Sigmoid colon (tissue), 7 donors: Measurements from ENCODE around the gene CTXND2. TPM values are rescaled to one million over a fixed set of nuclear protein-coding genes. Genes with fewer than 3 reads are reported as not detected.
"Not testable (repeated sequence)": the region's sequence is repeated elsewhere in the genome, so short reads cannot be mapped to it uniquely, and the experiment has no call there.

Source experiments
- DNase-seq: peaks from one replicate; pipeline ENCODE4 v3.0.0-alpha.2; 2019
- H3K27ac ChIP-seq, 4 donors: fragments of 200-600 bp; sonication (generic); one replicate each; pipeline ENCODE4 v1.5.1; 2016 to 2019; ENCODE audit warnings: mild to moderate bottlenecking in 1 of 4
- H3K27me3 ChIP-seq, 3 donors: fragments of 200-600 bp; sonication (generic); one replicate each; pipeline ENCODE4 v1.5.1; 2019; ENCODE audit warnings: mild to moderate bottlenecking in 1 of 3
- H3K36me3 ChIP-seq, 4 donors: fragments of 200-600 bp; sonication (generic); one replicate each; pipeline ENCODE4 v1.5.1; 2016 to 2019
- H3K4me1 ChIP-seq, 4 donors: fragments of 200-600 bp; sonication (generic); one replicate each; pipeline ENCODE4 v1.5.1; 2017 to 2019
- H3K4me3 ChIP-seq, 4 donors: fragments of 200-600 bp; sonication (generic); one replicate each; pipeline ENCODE4 v1.5.1; 2017 to 2019; ENCODE audit warnings: mild to moderate bottlenecking in 2 of 4, moderate library complexity in 1 of 4
- H3K9me3 ChIP-seq, 4 donors: fragments of 200-600 bp in 3 of 4; sonication (generic) in 3 of 4; one replicate each; pipeline versions ENCODE4 v1.5.1 to v1.6.1; 2013 to 2019
- CTCF ChIP-seq, 4 experiments: fragments of 450-650 bp in 3 of 4; fragments of 200-600 bp in 1 of 4; IDR thresholded peaks; one replicate each; pipeline ENCODE4 v1.5.1; 2016 to 2019; ENCODE audit warnings: antibody characterized with exemption in 4 of 4, mild to moderate bottlenecking in 3 of 4, moderate library complexity in 2 of 4
- EP300 ChIP-seq, 4 donors: sonication (generic); formaldehyde crosslinking; IDR thresholded peaks; one replicate each; pipeline ENCODE4 v1.6.1; 2017; ENCODE audit warnings: antibody characterized with exemption in 4 of 4
- POLR2A ChIP-seq, 2 donors: fragments of 450-650 bp; IDR thresholded peaks; one replicate each; pipeline ENCODE4 v1.6.1; 2016; ENCODE audit warnings: antibody characterized with exemption in 2 of 2, mild to moderate bottlenecking in 2 of 2, moderate library complexity in 2 of 2
- POLR2AphosphoS5 ChIP-seq, 4 donors: sonication (generic); formaldehyde crosslinking; IDR thresholded peaks; one replicate each; pipeline ENCODE4 v1.6.1; 2017; ENCODE audit warnings: antibody characterized with exemption in 4 of 4
- WGBS, 2 donors: extraction: QIAGEN DNeasy Blood & Tissue Kit; methylation state at CpG; one replicate each; pipeline ENCODE4 v1.1.7; 2013; 5-methylcytosine and 5-hydroxymethylcytosine counted together
- intact Hi-C: fragments of 100-400 bp; cut with DNase I; formaldehyde crosslinking; loops from one replicate; pipeline ENCODE4 v1.15.1; 2023
- polyA plus RNA-seq, 3 donors: library from polyadenylated mRNA; stranded (reverse); fragments of 200-250 nt; gene quantifications; one replicate each; pipeline ENCODE4 v1.2.3, GENCODE V29; 2013
- total RNA-seq, 4 donors: library from RNA; depleted of rRNA; stranded (reverse); fragments of >200 nt; gene quantifications; one replicate each; pipeline ENCODE4 v1.1.0, GENCODE V29; 2016
- donor health status: healthy with polysubstance abuse.
- donor health status: Bipolar disorder and iron deficiency.
- donor health status: healthy.

Gene CTXND2
- total and polyA plus RNA-seq, 7 donors: not detected

- peaks cover 0 to 15% (median 13%) of the 10 kb centered on the region in 4 donors for H3K4me1 ChIP-seq
- peak within 1 kb of the TSS; percentile 80 to 94 (median 88) for H3K27ac ChIP-seq
- no peaks in the 10 kb centered on the region for H3K9me3 ChIP-seq
- no peaks in the 10 kb centered on the region for H3K27me3 ChIP-seq
- intact Hi-C loops: loop anchor here (1.0 to 10.0 kb wide), 4 partner anchors 46 to 361 kb away; partner anchors contain the start of genes CERS2 and GOLPH3L
- peak within 1 kb of the TSS; percentile 77 to 90 (median 86) for H3K4me3 ChIP-seq
- DNase-seq: peak; percentile 98
- TF ChIP-seq EP300 (IDR thresholded peaks at IDR 0.05) (peak in 1 of 4 donors; percentile 74), POLR2AphosphoS5 (IDR thresholded peaks at IDR 0.05) (peak; percentile 61 to 86 (median 75)), CTCF (IDR thresholded peaks at IDR 0.05) (no peak)
- 0 to 1% methylated on average over 39 of the region's 39 CpGs for WGBS, 2 donors
- H3K36me3 ChIP-seq: peaks cover 18 to 39% (median 32%) of the 10 kb centered on the region in 4 donors
Observed at GRCh38 chr1:150926097-150926741, 39.3 kb downstream of the CTXND2 start, which contains the start of gene SETDB1. SETDB1 (plus strand) TSS chr1:150926363; CDS start chr1:150927715, 1,352 bp downstream.

- H3K9me3 ChIP-seq: peaks cover 0 to 6% (median 0%) of the 10 kb centered on the region in 4 donors
- TF ChIP-seq POLR2AphosphoS5 (IDR thresholded peaks at IDR 0.05) (no peak), EP300 (IDR thresholded peaks at IDR 0.05) (no peak), CTCF (IDR thresholded peaks at IDR 0.05) (no peak), POLR2A (IDR thresholded peaks at IDR 0.05) (no peak)
- peaks cover 18 to 53% (median 39%) of the 10 kb centered on the region in 4 donors for H3K36me3 ChIP-seq
- no peak overlapping the region for H3K4me3 ChIP-seq
- DNase-seq: no peak
- intact Hi-C loops: loop anchor here (5.0 to 10.0 kb wide), 3 partner anchors 45 to 363 kb away; partner anchors contain the start of genes CERS2 and GOLPH3L
- WGBS, 2 donors: 91 to 95% methylated on average over 4 of the region's 4 CpGs
- peaks cover 0 to 15% (median 13%) of the 10 kb centered on the region in 4 donors for H3K4me1 ChIP-seq
- no peaks in the 10 kb centered on the region for H3K27me3 ChIP-seq
- H3K27ac ChIP-seq: no peak overlapping the region
Observed at GRCh38 chr1:150927624-150928023, 40.7 kb downstream of the CTXND2 start.

DNA sequence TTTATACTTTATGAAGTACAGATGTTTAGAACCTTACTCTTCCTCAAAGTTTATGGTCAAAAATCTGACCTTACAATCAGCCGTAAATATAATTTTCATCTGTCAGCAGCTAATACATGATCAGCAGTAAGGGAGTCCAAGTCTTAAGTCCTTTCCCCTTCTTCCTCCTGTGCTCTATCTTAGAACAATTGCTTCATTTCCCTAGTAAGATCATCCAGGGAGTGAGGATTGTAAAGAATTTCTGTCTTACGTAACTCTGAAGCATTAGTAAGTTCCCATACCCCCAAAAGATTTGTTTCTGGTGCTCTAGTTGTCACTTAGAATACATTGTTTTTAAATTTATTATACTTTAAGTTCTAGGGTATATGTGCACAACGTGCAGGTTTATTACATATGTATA, 41.4 kb downstream of the CTXND2 start:
- no peak overlapping the region for H3K27ac ChIP-seq
- H3K27me3 ChIP-seq: no peaks in the 10 kb centered on the region
- intact Hi-C loops: loop anchor here (5.0 to 10.0 kb wide), 3 partner anchors 44 to 363 kb away; partner anchors contain the start of genes CERS2 and GOLPH3L
- TF ChIP-seq POLR2A (IDR thresholded peaks at IDR 0.05) (no peak), CTCF (IDR thresholded peaks at IDR 0.05) (no peak), EP300 (IDR thresholded peaks at IDR 0.05) (no peak), POLR2AphosphoS5 (IDR thresholded peaks at IDR 0.05) (no peak)
- no peak overlapping the region for H3K4me3 ChIP-seq
- H3K9me3 ChIP-seq: peaks cover 0 to 6% (median 0%) of the 10 kb centered on the region in 4 donors
- peaks cover 0 to 15% (median 13%) of the 10 kb centered on the region in 4 donors for H3K4me1 ChIP-seq
- no peak for DNase-seq
- 97 to 99% methylated on average over 3 of the region's 3 CpGs for WGBS, 2 donors
- peaks cover 18 to 60% (median 41%) of the 10 kb centered on the region in 4 donors for H3K36me3 ChIP-seq

- not testable (repeated sequence) for H3K27ac ChIP-seq, H3K9me3 ChIP-seq, DNase-seq, H3K4me3 ChIP-seq, H3K27me3 ChIP-seq
- 92 to 96% methylated on average over 6 of the region's 6 CpGs for WGBS, 2 donors
- Histone ChIP-seq H3K4me1 (peaks cover 0 to 15% (median 13%) of the 10 kb centered on the region in 4 donors), H3K36me3 (peaks cover 18 to 62% (median 41%) of the 10 kb centered on the region in 4 donors)
- intact Hi-C loops: loop anchor here (5.0 to 10.0 kb wide), 3 partner anchors 44 to 364 kb away; partner anchors contain the start of genes CERS2 and GOLPH3L
Observed at GRCh38 chr1:150928775-150929174, 41.8 kb downstream of the CTXND2 start.

DNA sequence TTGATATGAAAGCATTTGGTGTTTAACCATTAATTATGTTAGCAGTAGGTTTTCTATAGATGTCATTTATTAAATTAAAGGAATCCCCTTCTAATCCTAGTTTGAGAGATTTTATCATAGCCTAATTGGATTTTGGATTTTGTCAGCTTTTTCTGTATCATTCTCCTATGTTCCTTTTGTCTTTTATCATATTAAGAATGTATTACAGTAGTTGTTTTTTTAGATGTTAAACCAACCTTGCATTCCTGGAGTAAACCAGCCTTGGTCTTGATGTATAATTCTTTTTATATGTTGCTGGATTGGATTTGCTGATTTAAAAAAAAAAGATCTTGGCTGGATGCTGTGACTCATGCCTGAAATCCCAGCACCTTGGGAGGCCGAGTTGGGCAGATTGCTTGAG, 44.8 kb downstream of the CTXND2 start:
- intact Hi-C loops: no loop called here
- Histone ChIP-seq H3K27ac (no peak overlapping the region), H3K36me3 (peaks cover 18 to 85% (median 46%) of the 10 kb centered on the region in 4 donors), H3K4me3 (no peak overlapping the region), H3K9me3 (peaks cover 0 to 6% (median 0%) of the 10 kb centered on the region in 4 donors), H3K27me3 (no peaks in the 10 kb centered on the region), H3K4me1 (peaks cover 0 to 14% (median 10%) of the 10 kb centered on the region in 4 donors)
- DNase-seq: no peak
- TF ChIP-seq POLR2A (IDR thresholded peaks at IDR 0.05): no peak
- TF ChIP-seq POLR2AphosphoS5 (IDR thresholded peaks at IDR 0.05): no peak
- no peak for TF ChIP-seq EP300 (IDR thresholded peaks at IDR 0.05)
- no peak for TF ChIP-seq CTCF (IDR thresholded peaks at IDR 0.05)
- 98 to 100% methylated on average over 1 of the region's 1 CpG for WGBS, 2 donors
